GM11168 (cell line): Measurements from ENCODE around the gene CCDC57.

Experiments used
- in situ Hi-C: fragments of 300-500 bp; cut with MboI; formaldehyde crosslinking; loops from one replicate; pipeline ENCODE4 v1.12.0; 2022; ENCODE audit warnings: low sequenced_read_pairs; ENCODE audit not compliant: unreplicated experiment

CCDC57 gene

DNA sequence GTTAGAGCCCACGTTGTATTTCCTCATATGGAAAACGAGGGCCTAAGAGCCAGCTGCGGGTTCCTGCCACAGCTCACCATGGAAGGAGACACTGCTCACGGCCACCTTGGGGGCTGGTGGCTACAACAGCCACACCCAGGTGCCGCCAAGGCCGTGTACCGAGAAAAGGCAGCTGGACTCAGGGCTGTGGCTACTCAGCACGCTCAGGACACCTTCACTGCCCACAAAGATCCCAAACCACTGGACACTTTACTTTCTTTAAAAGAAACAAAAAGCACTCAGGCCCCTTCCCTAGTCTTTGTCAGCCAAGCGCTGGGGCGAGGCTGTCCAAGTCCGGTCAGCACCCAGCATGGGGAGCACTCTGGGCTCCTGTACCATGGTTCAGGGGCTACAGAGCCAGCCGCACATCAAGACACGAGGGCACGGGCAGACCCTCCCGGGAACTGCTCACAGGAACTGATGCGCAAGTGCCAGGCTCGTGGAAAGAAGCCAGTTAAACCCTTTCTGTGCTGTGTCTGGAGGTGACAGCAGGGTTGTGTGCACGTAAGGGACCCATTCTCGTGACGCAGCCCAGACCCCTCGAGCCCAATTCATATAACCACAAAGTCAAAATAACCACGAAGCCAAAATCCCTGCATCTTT, 34.7 kb upstream of the CCDC57 start:
- in situ Hi-C loops: no loop called here

DNA sequence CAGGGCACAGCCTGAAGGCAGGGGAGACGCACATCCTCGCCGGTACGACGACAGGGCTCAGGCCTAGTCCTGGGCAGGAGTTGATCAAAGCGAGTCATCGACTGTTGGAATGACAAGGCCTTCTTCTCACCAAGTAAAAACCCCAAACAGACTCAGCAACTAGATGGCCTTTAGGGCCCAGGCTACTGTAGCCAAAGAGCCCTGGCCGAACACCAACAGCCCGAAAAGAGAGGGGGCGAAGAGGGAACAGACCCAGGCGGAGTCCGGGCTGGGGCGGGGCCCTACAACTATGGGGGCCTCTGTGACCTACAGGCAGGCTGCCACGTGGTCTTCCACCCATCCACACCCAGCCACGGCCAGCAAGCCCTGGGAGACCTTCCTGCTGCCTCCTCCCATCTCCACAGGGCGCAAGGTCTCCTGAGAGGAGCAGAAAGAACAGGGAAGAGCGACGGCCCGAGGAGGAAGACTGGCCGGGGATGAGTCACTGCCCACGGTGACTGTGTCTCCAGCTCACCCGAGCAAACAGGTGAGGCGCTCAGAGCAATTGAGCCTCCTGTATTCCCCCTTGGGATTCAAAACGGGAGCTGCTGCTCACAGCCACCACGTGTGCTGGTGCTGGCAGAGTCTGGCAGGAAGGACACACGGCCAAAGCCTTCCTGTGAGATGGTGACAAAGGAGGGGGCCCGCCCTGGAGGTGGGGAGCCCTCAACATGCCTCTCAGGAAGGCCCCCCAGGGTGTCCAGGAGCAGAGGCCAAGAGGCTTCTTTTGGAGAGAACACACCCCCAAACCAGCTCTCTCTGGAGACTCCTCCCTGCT, 33.9 kb upstream of the CCDC57 start:
- in situ Hi-C loops: no loop called here

DNA sequence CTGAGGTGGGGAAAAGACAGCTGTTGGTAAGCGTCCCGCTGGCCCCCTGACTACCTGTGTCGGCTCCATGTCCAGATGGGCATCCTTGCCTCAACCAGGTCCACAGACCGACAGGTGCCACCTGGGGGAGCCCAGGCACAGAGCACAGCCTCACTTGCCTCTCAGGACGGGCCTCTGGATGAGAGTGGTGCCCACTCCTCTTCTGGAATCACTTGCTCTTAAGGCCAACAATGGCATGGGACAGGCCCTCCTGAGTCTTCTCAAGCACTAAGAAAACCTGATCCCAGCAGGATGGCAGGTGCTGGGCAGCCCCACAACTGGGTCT, 33.4 kb upstream of the CCDC57 start:
- in situ Hi-C loops: no loop called here

DNA sequence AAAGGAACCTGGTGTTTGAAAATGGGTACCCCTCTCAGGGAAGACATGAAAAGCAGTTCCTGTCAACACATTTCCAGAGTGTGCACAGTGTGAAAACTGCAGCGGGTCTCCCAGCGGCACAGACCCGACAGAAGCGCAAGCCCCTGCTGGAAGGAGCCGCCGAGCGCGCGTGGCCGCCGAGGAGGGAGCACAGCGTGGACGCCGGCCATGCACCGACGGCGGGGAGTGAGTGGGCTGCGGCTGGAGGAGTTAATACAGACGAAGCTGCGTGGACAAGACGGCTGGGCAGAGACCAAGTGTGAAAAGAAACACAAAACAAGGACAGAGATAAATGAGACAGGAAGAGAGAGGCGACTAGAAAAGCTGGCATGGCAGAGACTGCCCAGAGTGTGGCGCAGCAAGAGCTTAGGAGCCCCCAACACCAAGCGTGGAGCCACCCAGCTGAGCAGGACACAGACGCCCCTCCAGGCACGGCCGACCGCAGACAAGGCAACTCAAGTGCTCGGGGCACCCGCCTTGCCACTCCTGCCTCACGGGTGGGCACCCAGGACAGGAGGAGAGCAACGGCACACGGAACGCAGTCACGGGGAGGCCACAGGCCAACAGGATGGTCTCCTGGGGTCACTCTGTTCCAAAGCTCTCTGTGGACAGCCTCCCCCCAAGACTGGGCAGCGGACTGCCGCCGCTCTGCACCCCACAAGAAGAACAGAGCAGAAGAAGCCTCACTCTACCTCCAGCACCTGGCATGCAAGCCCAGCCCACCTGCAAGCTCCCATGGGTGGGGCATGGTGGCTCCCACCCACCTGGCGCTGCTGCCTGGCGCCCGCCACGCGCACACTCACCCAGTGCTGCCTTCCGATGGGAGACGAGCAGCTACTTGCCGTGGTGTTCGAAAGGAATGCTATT, 32.7 kb upstream of the CCDC57 start:
- in situ Hi-C loops: no loop called here

DNA sequence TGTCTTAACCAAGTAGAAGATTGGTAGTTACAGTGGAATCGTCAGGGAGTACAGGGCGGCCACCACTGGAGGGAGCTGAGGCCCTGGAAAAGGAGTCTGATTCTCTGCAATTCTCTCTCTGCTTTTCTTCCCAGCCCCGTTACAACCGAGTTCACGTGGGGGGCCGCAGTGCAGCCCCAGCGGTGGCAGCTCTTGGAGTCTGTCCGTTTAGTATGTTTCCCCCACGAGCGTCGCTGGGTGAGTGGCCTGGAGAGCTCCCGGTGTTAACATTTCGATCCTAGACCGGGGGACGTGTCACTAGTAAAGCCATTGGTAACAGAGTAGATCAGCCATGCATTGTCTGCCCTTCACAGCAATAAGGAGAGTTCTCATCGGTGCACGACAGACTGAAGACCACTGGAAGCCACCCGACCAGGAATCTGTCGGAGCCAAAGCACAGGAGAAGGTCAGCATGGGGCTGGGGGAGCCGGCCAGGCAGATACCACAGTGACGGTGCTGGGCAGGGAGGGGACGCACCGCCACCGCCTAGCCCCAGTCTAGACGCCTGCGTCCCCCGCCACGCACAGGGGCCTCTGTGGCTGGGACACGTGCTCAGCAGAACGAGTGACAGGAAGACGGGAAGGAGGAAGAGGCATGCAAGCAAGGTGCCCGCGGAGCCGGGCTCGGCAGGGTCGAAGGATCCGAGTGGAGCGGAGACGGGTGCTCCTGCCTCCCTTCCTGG, 31.9 kb upstream of the CCDC57 start:
- in situ Hi-C loops: no loop called here

DNA sequence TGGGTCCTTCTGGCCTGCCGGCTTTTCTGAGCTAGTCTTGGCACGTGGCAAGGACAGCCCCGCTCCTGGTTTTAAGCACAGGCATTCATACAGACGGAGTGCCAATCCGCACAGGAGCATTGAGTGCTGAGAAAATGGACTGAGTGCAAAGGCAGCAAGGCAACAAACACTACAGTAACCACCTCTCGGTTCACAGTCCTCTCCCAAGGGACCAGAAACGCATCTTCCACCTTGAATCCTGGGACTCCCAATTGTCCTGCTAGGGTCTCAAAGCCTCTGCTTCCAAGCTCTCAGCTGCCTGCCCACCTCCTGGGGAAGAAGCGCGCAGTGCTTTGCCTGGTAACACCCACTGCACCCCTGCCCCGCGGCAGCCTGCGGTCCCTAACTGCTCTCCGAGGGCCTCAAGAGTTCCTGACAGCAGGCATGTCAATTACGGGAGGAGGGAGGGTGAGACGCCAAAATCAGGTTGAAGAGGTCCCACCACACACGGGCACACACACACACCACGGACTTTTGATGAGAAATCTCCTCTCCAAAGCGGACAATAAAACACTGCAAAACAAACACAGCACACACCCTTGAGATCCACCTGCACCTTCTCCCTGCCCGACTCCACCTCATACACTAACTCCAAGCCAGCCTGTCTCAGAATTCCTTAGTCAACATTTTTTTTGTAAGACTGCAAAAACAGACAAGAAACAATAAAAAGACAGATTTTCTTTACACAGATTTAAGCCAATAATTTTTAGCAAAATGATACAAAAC, 31.2 kb upstream of the CCDC57 start:
- in situ Hi-C loops: no loop called here

DNA sequence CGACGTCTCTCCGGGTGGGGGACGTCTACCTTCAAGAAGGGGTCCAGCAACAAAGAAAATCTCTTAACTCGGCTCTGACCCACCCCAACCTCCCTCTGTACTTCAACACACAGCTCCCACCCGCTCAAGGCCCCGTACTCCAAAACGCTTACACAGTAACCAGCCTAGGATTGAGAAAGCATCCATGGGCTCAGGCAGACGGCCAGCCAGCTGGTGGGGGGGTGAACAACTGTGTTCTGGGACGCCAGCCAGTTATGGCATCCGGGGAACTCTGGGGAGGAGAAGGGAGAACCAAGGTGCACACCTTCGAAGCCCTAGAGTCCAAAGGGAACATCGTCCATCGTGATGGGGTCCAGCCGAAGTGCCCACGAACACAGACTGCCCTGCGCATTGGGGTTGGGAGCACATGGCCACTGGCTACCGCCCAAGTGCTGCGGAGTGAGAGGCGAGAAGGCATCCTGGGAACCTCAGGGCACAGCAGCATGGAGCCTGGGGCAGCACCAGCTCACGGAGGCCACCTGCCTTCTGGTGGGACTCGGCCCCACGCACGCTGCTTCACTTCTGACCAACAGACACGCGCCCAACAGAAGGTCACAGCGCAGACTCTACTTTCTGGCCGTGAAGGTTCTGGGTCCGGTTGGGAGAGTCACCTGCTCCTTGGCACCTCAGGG, 30.5 kb upstream of the CCDC57 start:
- in situ Hi-C loops: no loop called here

DNA sequence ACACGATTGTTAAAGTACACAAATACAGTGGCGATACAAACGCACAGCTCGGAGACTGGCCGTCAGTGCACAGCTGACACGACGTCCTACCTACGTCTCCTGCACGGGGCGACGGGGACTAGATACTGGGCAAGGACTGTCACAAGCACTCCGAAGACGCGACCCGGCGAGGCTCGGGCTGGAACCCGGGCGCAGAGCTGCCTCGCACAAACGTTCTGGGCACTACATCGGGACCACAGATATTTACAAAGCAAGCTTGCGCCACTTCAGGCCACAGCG, 30.0 kb upstream of the CCDC57 start:
- in situ Hi-C loops: no loop called here

DNA sequence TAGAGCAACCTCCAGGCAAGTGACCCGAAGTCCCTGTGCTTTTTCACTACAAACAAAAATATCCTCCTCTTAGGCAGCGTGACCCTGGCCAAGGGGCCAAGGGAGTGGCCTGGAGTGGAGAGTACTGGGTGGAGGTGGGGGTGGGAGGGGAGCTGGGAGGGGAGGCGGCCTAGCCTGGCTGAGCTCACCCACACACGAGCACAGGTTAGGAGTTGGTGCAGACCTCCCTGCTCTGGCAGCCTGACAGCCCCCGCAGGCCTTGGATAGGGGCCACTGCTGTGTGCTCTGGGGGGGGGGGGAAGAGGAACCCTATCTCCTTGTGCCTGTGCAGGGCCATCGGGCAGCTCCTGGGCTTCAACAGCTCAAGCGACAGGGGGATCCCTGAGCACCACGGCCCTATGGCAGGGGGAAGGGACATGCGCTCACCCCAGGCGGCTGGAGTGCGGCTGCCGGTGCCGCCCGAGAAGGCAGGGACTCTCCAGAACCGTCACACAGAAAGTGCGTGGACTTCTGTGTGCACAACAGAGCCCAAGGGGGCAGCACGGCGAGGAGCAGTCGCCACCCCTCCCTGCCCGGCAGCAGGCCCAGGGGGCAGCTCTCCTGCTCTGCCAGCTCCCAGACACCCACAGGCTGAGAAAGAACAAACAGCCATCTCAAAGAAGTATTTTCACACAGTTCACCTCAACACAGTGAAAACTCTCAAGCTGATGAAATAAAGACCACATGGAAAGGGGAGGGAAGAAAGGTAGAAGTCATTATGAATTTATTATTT, 29.5 kb upstream of the CCDC57 start:
- in situ Hi-C loops: no loop called here

DNA sequence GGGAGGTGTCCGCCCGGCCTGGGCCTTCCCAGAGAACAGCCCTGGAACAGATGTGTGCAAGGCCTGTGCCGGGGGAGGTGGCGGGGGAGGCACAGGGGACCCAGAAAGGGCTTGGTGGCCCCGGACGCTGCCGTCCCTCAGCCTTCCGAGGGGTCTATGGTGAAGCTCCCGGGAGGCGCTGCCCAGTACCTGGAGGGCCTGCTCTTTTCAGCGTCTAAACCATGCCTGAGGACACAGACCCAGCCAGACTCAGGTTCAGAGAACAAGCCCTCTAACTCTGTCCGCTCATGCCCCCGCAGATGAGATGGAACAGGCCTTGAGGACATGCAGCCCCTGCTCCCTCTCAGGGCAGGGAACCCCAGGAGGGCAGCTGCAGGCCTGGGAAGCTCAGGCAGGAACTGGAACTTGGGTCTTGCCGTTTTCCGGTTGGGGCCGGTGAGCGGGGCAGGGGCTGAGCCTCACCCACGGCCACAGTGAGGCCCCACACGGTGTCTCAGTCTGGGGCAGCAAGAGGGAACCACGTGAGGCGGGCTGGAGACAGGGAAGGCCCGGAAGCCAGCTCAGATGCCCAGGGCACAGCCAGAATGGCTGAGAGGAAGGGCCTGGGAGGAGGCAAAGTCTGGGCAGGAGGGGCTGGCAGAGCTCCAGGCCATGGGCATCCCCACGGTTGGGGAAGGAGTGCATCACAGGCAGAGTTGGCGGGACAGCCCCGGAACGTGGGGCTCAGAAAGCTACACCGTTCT, 28.7 kb upstream of the CCDC57 start:
- in situ Hi-C loops: no loop called here

DNA sequence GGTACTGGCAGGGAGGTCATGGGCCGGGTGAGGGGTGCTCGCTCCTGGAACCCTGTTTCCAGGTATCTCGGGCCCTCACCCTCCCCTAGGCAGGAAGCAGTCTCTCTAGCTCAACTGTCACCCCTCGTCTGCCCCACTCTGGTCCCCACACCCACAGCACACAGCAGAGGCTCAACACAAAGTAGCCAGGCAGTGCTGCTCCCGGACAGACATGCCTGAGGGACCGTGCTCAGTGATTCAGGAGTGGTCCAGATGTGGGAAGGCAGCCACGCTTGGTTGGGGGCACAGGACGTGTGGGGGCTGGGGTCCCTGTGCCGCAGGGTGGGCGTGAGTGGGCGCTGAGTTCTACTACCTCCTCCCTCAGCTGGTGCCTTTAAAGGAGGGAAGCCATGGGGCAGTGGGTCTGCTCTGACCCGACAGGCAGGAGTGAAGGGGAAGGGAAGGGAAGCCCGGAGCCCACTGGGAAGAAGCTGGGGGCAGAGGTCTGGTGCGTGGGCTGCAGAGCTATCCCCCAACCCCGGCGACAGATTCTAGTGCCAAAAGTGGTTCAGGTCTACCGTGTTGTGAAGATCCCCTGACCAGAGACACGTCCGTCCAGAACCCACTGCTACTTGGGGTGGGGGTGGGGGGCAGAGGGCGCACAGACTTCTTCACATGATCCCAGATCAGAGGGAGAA, 28.0 kb upstream of the CCDC57 start:
- in situ Hi-C loops: no loop called here

DNA sequence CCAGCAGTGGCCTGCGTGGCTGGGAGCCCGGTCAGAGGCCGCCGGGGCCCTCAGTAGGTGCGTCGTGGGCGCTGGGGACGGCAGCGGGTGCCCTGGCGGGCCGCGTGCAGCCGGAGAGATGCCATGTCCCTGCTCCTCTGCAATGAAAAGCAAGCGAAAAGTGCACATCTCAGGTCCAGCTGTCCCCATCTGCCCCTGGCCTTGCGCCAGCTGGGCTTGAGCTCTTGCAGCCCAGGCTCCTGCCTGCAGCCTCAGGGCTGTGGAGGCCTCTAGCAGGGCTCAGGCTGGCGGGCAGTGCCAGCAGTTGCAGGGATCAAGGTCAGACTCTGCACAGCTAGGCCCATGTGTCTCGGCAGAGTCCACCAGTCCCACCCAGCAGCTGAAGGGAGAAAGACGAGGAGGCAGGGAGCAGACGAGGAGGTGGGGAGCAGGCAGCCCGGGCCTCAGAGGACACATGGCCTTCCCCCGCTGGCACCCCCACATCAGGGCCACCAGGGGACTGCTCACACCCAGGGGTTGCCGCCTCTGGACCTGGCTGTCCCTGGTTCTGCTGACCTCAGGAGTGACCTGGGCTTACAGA, 27.4 kb upstream of the CCDC57 start:
- in situ Hi-C loops: no loop called here

DNA sequence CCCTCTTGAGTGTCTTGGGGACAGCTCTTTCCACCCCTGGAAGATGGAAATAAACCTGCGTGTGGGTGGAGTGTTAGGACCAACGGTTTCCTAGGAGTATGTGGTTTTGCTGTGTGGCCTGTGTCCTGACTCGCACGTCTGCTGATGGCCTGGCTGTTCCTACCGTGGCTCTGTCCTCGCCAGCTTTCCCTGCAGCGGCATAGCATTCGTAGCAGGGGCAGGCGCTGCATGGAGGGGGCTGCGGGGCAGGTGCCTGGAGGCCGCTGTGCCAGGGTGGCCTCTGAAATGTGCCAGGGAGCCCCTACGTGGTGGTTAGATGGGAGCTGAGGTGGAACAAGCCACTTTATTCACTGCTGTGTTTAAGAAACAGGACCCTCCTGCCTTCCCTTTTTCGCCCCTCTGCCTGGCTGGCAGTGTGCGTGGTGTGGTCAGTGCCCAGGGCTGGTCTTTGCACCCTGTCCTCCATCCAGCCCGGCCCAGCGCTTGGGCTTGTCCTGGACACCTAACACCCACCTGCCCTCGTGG, 26.8 kb upstream of the CCDC57 start:
- in situ Hi-C loops: no loop called here

DNA sequence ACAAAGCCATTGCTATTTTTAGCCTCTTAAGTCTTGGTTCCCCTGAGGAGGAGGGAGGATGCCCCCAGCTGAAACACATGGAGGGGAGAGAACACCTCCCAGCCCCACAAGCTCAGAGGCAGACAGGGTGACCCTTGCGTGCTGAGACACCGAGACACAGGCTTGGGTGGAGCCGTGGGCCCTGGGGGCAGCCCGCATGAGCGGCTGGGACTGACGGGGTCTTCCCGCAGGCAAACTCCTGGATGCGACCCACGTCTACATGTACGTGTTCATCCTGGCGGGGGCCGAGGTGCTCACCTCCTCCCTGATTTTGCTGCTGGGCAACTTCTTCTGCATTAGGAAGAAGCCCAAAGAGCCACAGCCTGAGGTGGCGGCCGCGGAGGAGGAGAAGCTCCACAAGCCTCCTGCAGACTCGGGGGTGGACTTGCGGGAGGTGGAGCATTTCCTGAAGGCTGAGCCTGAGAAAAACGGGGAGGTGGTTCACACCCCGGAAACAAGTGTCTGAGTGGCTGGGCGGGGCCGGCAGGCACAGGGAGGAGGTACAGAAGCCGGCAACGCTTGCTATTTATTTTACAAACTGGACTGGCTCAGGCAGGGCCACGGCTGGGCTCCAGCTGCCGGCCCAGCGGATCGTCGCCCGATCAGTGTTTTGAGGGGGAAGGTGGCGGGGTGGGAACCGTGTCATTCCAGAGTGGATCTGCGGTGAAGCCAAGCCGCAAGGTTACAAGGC, 26.0 kb upstream of the CCDC57 start:
- in situ Hi-C loops: no loop called here

DNA sequence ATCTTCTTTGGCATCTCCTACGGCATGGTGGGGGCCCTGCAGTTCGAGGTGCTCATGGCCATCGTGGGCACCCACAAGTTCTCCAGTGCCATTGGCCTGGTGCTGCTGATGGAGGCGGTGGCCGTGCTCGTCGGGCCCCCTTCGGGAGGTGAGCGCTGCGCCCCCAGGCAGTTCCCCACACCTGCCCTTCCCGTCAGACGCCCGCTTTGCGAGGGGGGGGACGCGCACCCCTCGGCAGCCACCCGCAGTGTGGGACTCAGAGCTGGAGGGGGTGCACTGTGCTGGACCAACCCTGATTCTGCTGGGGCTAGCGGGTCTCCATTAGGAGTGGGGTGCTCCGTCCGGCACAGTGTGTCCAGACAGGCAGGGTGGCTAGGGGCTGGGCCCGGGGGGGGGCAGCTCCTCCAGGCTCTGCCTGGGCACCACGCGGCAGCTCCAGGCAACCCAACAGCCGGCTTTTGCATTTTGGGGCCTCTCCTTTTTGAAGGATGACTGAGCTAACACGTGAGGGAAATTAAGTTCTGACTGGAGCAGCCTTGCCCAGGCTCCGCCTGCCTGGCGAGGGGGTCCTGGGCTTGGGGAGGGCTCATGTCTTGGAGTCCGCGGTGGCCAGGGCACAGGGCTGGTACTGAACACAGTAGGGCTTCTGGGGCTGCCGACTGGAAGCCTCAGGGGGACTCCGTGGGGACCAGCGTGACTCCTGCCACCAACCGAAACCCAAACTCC, 25.3 kb upstream of the CCDC57 start:
- in situ Hi-C loops: no loop called here
